SK-N-SH (cell line): ENCODE measurements around the gene YPEL1. TPM values are rescaled to one million over a fixed set of nuclear protein-coding genes. Genes with fewer than 3 reads are reported as not detected.

Source experiments
- CTCF ChIA-PET: fragments of 300-600, 350-600 bp; formaldehyde crosslinking; extraction: SDS; loops from one replicate; lab custom pipeline; 2021; lab: Yijun Ruan, JAX
- POLR2A ChIA-PET: fragments of 350-600 bp; sonication (Branson Sonifier 250); formaldehyde crosslinking; extraction: SDS; loops from one replicate; lab custom pipeline; 2020; ENCODE audit warnings: antibody characterized with exemption, inconsistent platforms; lab: Yijun Ruan, JAX
- DNase-seq: peaks from one replicate; pipeline ENCODE4 v3.0.0; 2012
- H2AFZ ChIP-seq: fragments of 200-600 bp; sonication (generic); 2 replicates; pipeline ENCODE4 v1.8.1; 2016; ENCODE audit warnings: antibody characterized with exemption, mild to moderate bottlenecking, low read depth
- H3F3A ChIP-seq: fragments of 200-600 bp; sonication (generic); replicated peaks from 2 replicates; pipeline ENCODE3; 2016; ENCODE audit warnings: antibody characterized with exemption, mild to moderate bottlenecking; ENCODE audit not compliant: insufficient read depth
- H3K27ac ChIP-seq, 2 experiments: fragments of 200-500 bp in 1 of 2; fragments of 200-600 bp in 1 of 2; sonication (Bioruptor generic) in 1 of 2; sonication (generic), shearing (Covaris generic) in 1 of 2; 2 replicates each; pipeline versions ENCODE4 v1.5.1 to v1.6.1; 2014 to 2016; ENCODE audit warnings: low read depth in 2 of 2, inconsistent platforms in 1 of 2, low read length in 1 of 2, mild to moderate bottlenecking in 1 of 2, mixed read lengths in 1 of 2
- H3K27me3 ChIP-seq: fragments of 200-600 bp; sonication (generic), shearing (Covaris generic); 2 replicates; pipeline ENCODE4 v1.6.1; 2016; ENCODE audit warnings: mixed run types; ENCODE audit not compliant: insufficient read depth
- H3K36me3 ChIP-seq, 2 experiments: fragments of 200-500 bp in 1 of 2; fragments of 200-600 bp in 1 of 2; sonication (Bioruptor generic) in 1 of 2; sonication (generic) in 1 of 2; replicated peaks in 1 of 2; 2 replicates each; pipeline versions ENCODE3 to v1.5.1; 2014 to 2016; ENCODE audit warnings: low read length in 1 of 2, mild to moderate bottlenecking in 1 of 2; ENCODE audit not compliant: insufficient read depth in 2 of 2, control insufficient read depth in 1 of 2
- H3K4me1 ChIP-seq, 2 experiments: fragments of 200-500 bp in 1 of 2; fragments of 200-600 bp in 1 of 2; sonication (Bioruptor generic) in 1 of 2; sonication (generic), shearing (Covaris generic) in 1 of 2; 2 replicates each; pipeline versions ENCODE4 v1.5.1 to v1.6.1; 2014 to 2016; ENCODE audit warnings: low read depth in 1 of 2, low read length in 1 of 2, mixed run types in 1 of 2; ENCODE audit not compliant: insufficient read depth in 2 of 2, control insufficient read depth in 1 of 2
- H3K4me2 ChIP-seq: fragments of 200-600 bp; sonication (generic), shearing (Covaris generic); 2 replicates; pipeline ENCODE4 v1.6.1; 2017; ENCODE audit warnings: mixed run types
- H3K4me3 ChIP-seq, 2 experiments: fragments of 200-500 bp in 1 of 2; fragments of 200-600 bp in 1 of 2; sonication (Bioruptor generic) in 1 of 2; sonication (generic), shearing (Covaris generic) in 1 of 2; 2 replicates each; pipeline versions ENCODE4 v1.5.1 to v1.8.1; 2014 to 2016; ENCODE audit warnings: low read depth in 2 of 2, inconsistent platforms in 1 of 2, low read length in 1 of 2, mild to moderate bottlenecking in 1 of 2, mixed read lengths in 1 of 2, moderate library complexity in 1 of 2
- H3K79me2 ChIP-seq: fragments of 200-600 bp; sonication (generic); 2 replicates; pipeline ENCODE4 v1.8.1; 2017; ENCODE audit warnings: mild to moderate bottlenecking; ENCODE audit not compliant: insufficient read depth
- H3K9ac ChIP-seq: fragments of 200-600 bp; sonication (generic); 2 replicates; pipeline ENCODE4 v1.6.1; 2017; ENCODE audit warnings: mixed run types
- H3K9me2 ChIP-seq: fragments of 200-600 bp; sonication (generic); 2 replicates; pipeline ENCODE4 v1.6.1; 2017; ENCODE audit warnings: mixed run types
- H3K9me3 ChIP-seq: fragments of 200-600 bp; sonication (generic); 2 replicates; pipeline ENCODE4 v1.6.1; 2017; ENCODE audit warnings: mixed run types, mild to moderate bottlenecking, moderate library complexity
- H4K20me1 ChIP-seq: fragments of 200-600 bp; sonication (generic); 2 replicates; pipeline ENCODE4 v1.6.1; 2017; ENCODE audit warnings: mild to moderate bottlenecking, mixed run types; ENCODE audit not compliant: insufficient read depth
- CTCF ChIP-seq: fragments of 200-600 bp; sonication (generic); IDR thresholded peaks from 2 replicates; pipeline ENCODE4 v1.6.1; 2017; ENCODE audit warnings: antibody characterized with exemption, mild to moderate bottlenecking, moderate library complexity
- EZH2phosphoT487 ChIP-seq: fragments of 200-600 bp; sonication (generic); IDR thresholded peaks from 2 replicates; pipeline ENCODE4 v1.6.1; 2017; ENCODE audit warnings: low read depth, mixed run types, mild to moderate bottlenecking, antibody characterized with exemption, moderate library complexity, borderline replicate concordance
- MXI1 ChIP-seq: IDR thresholded peaks from 2 replicates; pipeline ENCODE4 v1.6.1; 2012; ENCODE audit warnings: mild to moderate bottlenecking, low read depth, low read length, improper control_type of control experiment
- NRF1 ChIP-seq: IDR thresholded peaks from 2 replicates; pipeline ENCODE4 v1.6.1; 2012; ENCODE audit warnings: low read depth, mild to moderate bottlenecking, low read length
- POLR2AphosphoS5 ChIP-seq: IDR thresholded peaks from 2 replicates; pipeline ENCODE4 v1.6.1; 2012; ENCODE audit warnings: low read depth, low read length
- RAD21 ChIP-seq: IDR thresholded peaks from 2 replicates; pipeline ENCODE4 v1.6.1; 2012; ENCODE audit warnings: mild to moderate bottlenecking, low read length
- RXRA ChIP-seq: IDR thresholded peaks from 2 replicates; pipeline ENCODE4 v1.4.0; 2012; ENCODE audit warnings: low read depth, mild to moderate bottlenecking, borderline replicate concordance
- WGBS: methylation state at CpG from one replicate; pipeline ENCODE4 v1.1.6; 2017; ENCODE audit warnings: low lambda C conversion rate; 5-methylcytosine and 5-hydroxymethylcytosine counted together
- polyA plus RNA-seq, 3 experiments: library from polyadenylated mRNA; depleted of rRNA; stranded (reverse); fragments of >200 nt; gene quantifications; 2 replicates each; pipeline ENCODE4 v1.2.3, GENCODE V29; 2012
- TF ChIP-seq, protein P1 (sequence below): IDR thresholded peaks from 2 replicates; pipeline ENCODE4 v1.6.1; 2012; ENCODE audit warnings: mild to moderate bottlenecking, low read depth, low read length, moderate library complexity
- TF ChIP-seq, protein P2 (sequence below): IDR thresholded peaks from 2 replicates; pipeline ENCODE4 v1.4.0; 2012; ENCODE audit warnings: low read depth, borderline replicate concordance

The YPEL1 gene
- polyA plus RNA-seq, 1 of the 3 experiments (the other 2 are of a cell fraction) = 2.4 TPM

DNA sequence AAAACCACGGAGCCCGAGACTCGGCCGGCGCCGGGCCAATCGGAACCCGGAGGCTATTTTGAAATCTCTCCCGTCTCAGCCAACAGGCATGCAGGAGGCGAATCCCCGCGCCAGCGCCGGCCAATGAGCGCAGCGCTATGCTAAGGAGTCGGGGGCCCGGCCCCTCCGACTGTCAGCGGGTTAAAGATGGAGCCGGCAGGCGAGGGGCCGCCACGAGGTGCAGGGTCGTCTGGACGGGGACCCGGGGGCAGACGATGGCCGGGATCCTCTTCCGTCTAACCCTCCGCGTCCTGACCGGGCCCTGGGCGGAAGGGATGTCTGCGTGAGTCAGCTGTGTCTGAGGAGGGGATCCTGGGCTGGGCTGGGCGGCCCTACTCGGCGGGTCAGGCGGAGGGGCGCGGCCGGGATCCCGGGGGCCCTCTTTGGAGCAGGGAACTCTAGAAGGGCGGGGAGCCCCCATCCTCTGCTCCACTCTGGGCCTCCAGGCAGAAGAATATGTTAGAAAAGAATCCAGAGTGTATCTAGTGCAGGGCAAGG, 83.5 kb downstream of the YPEL1 start (continued):
- TF ChIP-seq, protein P1, sequence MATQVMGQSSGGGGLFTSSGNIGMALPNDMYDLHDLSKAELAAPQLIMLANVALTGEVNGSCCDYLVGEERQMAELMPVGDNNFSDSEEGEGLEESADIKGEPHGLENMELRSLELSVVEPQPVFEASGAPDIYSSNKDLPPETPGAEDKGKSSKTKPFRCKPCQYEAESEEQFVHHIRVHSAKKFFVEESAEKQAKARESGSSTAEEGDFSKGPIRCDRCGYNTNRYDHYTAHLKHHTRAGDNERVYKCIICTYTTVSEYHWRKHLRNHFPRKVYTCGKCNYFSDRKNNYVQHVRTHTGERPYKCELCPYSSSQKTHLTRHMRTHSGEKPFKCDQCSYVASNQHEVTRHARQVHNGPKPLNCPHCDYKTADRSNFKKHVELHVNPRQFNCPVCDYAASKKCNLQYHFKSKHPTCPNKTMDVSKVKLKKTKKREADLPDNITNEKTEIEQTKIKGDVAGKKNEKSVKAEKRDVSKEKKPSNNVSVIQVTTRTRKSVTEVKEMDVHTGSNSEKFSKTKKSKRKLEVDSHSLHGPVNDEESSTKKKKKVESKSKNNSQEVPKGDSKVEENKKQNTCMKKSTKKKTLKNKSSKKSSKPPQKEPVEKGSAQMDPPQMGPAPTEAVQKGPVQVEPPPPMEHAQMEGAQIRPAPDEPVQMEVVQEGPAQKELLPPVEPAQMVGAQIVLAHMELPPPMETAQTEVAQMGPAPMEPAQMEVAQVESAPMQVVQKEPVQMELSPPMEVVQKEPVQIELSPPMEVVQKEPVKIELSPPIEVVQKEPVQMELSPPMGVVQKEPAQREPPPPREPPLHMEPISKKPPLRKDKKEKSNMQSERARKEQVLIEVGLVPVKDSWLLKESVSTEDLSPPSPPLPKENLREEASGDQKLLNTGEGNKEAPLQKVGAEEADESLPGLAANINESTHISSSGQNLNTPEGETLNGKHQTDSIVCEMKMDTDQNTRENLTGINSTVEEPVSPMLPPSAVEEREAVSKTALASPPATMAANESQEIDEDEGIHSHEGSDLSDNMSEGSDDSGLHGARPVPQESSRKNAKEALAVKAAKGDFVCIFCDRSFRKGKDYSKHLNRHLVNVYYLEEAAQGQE = no peak
- peak; percentile 96 for TF ChIP-seq MXI1
- TF ChIP-seq NRF1 = peak; percentile 30; the same call in 1 of the 2 replicates
- no peak for TF ChIP-seq EZH2phosphoT487
- TF ChIP-seq POLR2AphosphoS5 = peak; percentile 27; the same call in 1 of the 2 replicates
- no peak for TF ChIP-seq RXRA

DNA sequence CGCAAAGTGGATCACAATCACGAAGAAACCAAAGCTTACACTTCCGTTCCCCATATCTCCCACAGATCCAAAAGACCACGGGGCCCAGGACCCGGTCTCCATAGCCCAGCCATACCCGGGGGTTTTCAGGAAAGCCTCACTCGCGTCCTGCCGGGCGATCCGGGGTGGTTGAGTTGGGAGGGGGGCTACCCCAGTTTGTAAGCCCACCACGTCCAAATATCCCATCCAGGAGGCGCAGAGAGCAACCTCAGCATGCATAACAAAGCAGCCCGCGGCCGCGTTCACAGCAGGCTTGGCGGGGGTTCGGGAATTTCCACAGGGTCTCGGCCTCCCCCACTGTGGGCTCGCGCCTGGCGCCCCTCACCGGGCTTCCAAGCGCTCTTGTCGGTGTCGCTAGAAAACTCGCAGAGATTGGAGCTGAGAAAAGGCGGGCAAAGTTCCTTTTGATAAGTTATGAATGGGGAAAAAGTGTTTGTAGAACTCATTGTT, 84.0 kb downstream of the YPEL1 start:
- Histone ChIP-seq H3K9me2 (no peaks in the 10 kb centered on the region), H3K4me3 (peak overlapping the region; percentile 71 to 95), H3K4me1 (peaks cover 8 to 16% of the 10 kb centered on the region in 2 experiments; a peak in 2 of 4 replicates), H3K79me2 (peaks cover 15% of the 10 kb centered on the region), H3K36me3 (peaks cover 0 to 8% of the 10 kb centered on the region in 2 experiments), H3K27ac (peak overlapping the region; percentile 63 to 67), H3F3A (peaks cover 8% of the 10 kb centered on the region), H4K20me1 (no peaks in the 10 kb centered on the region)
- POLR2A ChIA-PET = interaction anchor here (1.5 kb wide), 2 partner anchors 9 to 14 kb away, joined by 6 read pairs; partner anchors contain the start of genes PPIL2 and SDF2L1
- CTCF ChIA-PET = interaction anchor here (0.9 to 3.8 kb wide), 2 partner anchors 9 to 22 kb away, joined by 4 to 23 read pairs; partner anchors contain the start of gene SDF2L1
- WGBS = 1% methylated on average over 23 of the region's 29 CpGs
- TF ChIP-seq RAD21 = no peak
- no peak for TF ChIP-seq EZH2phosphoT487
- TF ChIP-seq CTCF = no peak
- TF ChIP-seq, protein P2, sequence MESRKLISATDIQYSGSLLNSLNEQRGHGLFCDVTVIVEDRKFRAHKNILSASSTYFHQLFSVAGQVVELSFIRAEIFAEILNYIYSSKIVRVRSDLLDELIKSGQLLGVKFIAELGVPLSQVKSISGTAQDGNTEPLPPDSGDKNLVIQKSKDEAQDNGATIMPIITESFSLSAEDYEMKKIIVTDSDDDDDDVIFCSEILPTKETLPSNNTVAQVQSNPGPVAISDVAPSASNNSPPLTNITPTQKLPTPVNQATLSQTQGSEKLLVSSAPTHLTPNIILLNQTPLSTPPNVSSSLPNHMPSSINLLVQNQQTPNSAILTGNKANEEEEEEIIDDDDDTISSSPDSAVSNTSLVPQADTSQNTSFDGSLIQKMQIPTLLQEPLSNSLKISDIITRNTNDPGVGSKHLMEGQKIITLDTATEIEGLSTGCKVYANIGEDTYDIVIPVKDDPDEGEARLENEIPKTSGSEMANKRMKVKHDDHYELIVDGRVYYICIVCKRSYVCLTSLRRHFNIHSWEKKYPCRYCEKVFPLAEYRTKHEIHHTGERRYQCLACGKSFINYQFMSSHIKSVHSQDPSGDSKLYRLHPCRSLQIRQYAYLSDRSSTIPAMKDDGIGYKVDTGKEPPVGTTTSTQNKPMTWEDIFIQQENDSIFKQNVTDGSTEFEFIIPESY = no peak
- no peak for TF ChIP-seq RXRA
- TF ChIP-seq, all 33 proteins: peak for 0
- DNase-seq = peak; percentile 71
- H3K4me2 ChIP-seq = peak overlapping the region; percentile 100
- H3K9me3 ChIP-seq = no peaks in the 10 kb centered on the region
- H3K27me3 ChIP-seq = no peaks in the 10 kb centered on the region
- peak overlapping the region; percentile 98 for H2AFZ ChIP-seq
- H3K9ac ChIP-seq = peak overlapping the region; percentile 83
